ENCODE data around the gene ZNF821.

DNA sequence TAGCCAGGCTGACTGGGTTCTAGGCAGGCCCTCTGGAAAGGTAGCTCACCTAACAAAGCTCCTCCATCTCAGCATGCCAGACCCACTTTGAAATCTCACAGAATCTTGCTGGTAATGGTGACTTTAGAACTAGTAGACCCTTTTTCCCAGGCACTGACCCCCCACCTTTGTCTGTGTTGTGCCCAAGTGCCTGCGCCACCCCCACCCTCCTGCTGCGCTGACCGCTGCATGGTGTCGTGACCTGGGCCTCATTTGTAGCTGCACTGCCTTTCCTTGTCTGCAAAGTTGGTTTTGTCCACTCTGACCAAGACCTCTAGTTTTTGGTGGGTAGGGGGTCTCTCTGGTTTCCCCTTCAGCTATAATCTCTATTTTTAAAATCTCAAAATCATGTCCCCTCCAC is 31.4 kb downstream of the ZNF821 start:
- TF ChIP-seq, protein P1, sequence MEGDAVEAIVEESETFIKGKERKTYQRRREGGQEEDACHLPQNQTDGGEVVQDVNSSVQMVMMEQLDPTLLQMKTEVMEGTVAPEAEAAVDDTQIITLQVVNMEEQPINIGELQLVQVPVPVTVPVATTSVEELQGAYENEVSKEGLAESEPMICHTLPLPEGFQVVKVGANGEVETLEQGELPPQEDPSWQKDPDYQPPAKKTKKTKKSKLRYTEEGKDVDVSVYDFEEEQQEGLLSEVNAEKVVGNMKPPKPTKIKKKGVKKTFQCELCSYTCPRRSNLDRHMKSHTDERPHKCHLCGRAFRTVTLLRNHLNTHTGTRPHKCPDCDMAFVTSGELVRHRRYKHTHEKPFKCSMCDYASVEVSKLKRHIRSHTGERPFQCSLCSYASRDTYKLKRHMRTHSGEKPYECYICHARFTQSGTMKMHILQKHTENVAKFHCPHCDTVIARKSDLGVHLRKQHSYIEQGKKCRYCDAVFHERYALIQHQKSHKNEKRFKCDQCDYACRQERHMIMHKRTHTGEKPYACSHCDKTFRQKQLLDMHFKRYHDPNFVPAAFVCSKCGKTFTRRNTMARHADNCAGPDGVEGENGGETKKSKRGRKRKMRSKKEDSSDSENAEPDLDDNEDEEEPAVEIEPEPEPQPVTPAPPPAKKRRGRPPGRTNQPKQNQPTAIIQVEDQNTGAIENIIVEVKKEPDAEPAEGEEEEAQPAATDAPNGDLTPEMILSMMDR (optimal IDR thresholded peaks at IDR 0.05 in 1 of 3, IDR thresholded peaks at IDR 0.05 in 1 of 3, conservative IDR thresholded peaks at IDR 0.05 in 1 of 3; ENCODE audit: extremely low read depth in 1 of 3, insufficient read depth in 2 of 3, low read length in 3 of 3), result no peak
- TF ChIP-seq EZH2 (IDR thresholded peaks at IDR 0.05; ENCODE audit: low read length), result no peak
